ENCODE results near the gene MPP1. TPM values are rescaled to one million over a fixed set of nuclear protein-coding genes. Genes with fewer than 3 reads are reported as not detected.

The MPP1 gene
- total and polyA plus RNA-seq, 9 of the 15 experiments (the other 6 are each of a cell fraction or from before 2014, with no cell fraction given): 227 to 395 (median 283) TPM

DNA sequence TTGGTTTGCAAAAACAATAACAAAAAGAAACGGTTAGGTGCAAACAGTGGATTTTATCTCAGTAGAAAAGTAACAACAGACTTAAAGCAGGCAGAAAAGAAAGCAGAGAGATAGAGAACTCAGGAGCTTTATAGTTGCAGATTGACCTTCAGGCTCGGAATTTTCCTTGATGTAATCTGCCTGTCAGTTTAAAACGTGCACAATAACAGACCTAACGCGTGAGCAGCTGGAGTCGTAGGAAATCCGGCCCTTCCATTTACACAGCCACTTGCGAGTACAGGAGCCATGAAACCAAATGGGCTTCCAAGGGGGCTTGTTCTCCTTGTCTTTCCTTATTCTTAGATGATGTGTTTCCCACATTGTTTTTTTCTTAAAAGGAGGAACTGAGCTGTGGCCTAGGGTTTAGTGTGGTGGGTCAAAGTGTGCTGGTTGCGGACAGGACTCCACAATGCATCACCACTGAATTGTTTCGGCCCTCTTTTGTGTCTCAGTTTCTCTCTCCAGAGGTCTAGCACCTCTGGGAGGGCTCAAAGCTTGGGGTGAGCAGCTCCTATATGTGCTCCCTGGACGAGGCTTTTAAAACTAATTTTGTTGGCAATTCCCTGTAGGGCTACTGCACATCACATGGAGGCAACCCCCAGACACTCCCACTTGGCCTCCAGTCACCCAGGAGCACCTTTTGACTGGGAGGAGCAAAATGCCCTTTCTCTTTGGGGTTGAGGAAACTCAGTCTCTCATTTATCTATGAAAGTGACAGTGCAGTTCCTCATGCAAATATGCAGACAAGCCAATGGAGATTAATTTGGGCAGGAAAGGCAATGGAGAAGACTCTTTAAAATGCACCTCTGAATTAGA lies 13.9 kb upstream of the MPP1 start (continued):
- TF ChIP-seq, protein P1, sequence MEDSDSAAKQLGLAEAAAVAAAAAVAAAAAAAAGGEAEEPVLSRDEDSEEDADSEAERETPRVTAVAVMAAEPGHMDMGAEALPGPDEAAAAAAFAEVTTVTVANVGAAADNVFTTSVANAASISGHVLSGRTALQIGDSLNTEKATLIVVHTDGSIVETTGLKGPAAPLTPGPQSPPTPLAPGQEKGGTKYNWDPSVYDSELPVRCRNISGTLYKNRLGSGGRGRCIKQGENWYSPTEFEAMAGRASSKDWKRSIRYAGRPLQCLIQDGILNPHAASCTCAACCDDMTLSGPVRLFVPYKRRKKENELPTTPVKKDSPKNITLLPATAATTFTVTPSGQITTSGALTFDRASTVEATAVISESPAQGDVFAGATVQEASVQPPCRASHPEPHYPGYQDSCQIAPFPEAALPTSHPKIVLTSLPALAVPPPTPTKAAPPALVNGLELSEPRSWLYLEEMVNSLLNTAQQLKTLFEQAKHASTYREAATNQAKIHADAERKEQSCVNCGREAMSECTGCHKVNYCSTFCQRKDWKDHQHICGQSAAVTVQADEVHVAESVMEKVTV (CRISPR knock-in tag; IDR thresholded peaks at IDR 0.05): 0 out of 2 replicates have a peak, but pooled peaks have one; percentile 13
- TF ChIP-seq LARP7 (IDR thresholded peaks at IDR 0.05) (no peak), NR1H2 (CRISPR knock-in tag; IDR thresholded peaks at IDR 0.05) (no peak), KDM4B (IDR thresholded peaks at IDR 0.05; ENCODE audit: borderline replicate concordance in 2 of 2, low read depth in 1 of 2) (no peak), FOXK1 (CRISPR knock-in tag; IDR thresholded peaks at IDR 0.05; ENCODE audit: borderline replicate concordance) (no peak), ZFP1 (CRISPR knock-in tag; IDR thresholded peaks at IDR 0.05) (no peak), TCF7 (IDR thresholded peaks at IDR 0.05; ENCODE audit: borderline replicate concordance) (no peak), HNRNPK (IDR thresholded peaks at IDR 0.05; ENCODE audit: low read depth, low read length, poor library complexity, severe bottlenecking) (no peak), ZNF551 (CRISPR knock-in tag; IDR thresholded peaks at IDR 0.05) (no peak), GTF2E2 (tag; IDR thresholded peaks at IDR 0.05) (no peak), POLR2AphosphoS5 (IDR thresholded peaks at IDR 0.05; ENCODE audit: control insufficient read depth, insufficient read depth, low read depth, low read length) (no peak), ZNF174 (CRISPR knock-in tag; IDR thresholded peaks at IDR 0.05) (no peak), GABPB1 (CRISPR knock-in tag; IDR thresholded peaks at IDR 0.05) (no peak), CBFA2T2 (conservative IDR thresholded peaks at IDR 0.05) (no peak), MYC (IDR thresholded peaks at IDR 0.05; ENCODE audit: low read depth, low read length) (peak; percentile 26), MYC (CRISPR knock-in tag; IDR thresholded peaks at IDR 0.05; ENCODE audit: borderline replicate concordance, low read depth) (no peak), PCBP1 (IDR thresholded peaks at IDR 0.05; ENCODE audit: low read depth, low read length, poor library complexity, severe bottlenecking) (no peak)
- TF ChIP-seq, protein P2, sequence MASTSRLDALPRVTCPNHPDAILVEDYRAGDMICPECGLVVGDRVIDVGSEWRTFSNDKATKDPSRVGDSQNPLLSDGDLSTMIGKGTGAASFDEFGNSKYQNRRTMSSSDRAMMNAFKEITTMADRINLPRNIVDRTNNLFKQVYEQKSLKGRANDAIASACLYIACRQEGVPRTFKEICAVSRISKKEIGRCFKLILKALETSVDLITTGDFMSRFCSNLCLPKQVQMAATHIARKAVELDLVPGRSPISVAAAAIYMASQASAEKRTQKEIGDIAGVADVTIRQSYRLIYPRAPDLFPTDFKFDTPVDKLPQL (IDR thresholded peaks at IDR 0.05; ENCODE audit: extremely low read depth, insufficient read length): no peak
- TF ChIP-seq, protein P3, sequence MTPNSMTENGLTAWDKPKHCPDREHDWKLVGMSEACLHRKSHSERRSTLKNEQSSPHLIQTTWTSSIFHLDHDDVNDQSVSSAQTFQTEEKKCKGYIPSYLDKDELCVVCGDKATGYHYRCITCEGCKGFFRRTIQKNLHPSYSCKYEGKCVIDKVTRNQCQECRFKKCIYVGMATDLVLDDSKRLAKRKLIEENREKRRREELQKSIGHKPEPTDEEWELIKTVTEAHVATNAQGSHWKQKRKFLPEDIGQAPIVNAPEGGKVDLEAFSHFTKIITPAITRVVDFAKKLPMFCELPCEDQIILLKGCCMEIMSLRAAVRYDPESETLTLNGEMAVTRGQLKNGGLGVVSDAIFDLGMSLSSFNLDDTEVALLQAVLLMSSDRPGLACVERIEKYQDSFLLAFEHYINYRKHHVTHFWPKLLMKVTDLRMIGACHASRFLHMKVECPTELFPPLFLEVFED (CRISPR knock-in tag; conservative IDR thresholded peaks at IDR 0.05): no peak
- TF ChIP-seq, protein P4, sequence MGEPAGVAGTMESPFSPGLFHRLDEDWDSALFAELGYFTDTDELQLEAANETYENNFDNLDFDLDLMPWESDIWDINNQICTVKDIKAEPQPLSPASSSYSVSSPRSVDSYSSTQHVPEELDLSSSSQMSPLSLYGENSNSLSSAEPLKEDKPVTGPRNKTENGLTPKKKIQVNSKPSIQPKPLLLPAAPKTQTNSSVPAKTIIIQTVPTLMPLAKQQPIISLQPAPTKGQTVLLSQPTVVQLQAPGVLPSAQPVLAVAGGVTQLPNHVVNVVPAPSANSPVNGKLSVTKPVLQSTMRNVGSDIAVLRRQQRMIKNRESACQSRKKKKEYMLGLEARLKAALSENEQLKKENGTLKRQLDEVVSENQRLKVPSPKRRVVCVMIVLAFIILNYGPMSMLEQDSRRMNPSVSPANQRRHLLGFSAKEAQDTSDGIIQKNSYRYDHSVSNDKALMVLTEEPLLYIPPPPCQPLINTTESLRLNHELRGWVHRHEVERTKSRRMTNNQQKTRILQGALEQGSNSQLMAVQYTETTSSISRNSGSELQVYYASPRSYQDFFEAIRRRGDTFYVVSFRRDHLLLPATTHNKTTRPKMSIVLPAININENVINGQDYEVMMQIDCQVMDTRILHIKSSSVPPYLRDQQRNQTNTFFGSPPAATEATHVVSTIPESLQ (CRISPR knock-in tag; IDR thresholded peaks at IDR 0.05): no peak
- TF ChIP-seq, protein P5, sequence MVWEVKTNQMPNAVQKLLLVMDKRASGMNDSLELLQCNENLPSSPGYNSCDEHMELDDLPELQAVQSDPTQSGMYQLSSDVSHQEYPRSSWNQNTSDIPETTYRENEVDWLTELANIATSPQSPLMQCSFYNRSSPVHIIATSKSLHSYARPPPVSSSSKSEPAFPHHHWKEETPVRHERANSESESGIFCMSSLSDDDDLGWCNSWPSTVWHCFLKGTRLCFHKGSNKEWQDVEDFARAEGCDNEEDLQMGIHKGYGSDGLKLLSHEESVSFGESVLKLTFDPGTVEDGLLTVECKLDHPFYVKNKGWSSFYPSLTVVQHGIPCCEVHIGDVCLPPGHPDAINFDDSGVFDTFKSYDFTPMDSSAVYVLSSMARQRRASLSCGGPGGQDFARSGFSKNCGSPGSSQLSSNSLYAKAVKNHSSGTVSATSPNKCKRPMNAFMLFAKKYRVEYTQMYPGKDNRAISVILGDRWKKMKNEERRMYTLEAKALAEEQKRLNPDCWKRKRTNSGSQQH (CRISPR knock-in tag; IDR thresholded peaks at IDR 0.05): no peak
